Natural killer cell (primary cell): ENCODE results near the gene MICALL2. TPM values are rescaled to one million over a fixed set of nuclear protein-coding genes. Genes with fewer than 3 reads are reported as not detected.

ENCODE experiments used
- ATAC-seq, 3 donors: fragments of 150-1000 bp in 2 of 3; fragments of 200-7000 bp in 1 of 3; cut with Tn5 transposase; 1 replicate in 1 of 3; 2 replicates in 2 of 3; pipeline ENCODE4 v1.10.0; 2021; ENCODE audit warnings: mild to moderate bottlenecking in 2 of 3, moderate library complexity in 2 of 3
- DNase-seq, 2 donors: peaks; one replicate each; pipeline versions ENCODE4 v3.0.0 to v3.0.0-alpha.2; 2013 to 2021; ENCODE audit warnings: mixed read lengths in 1 of 2
- H3K27ac ChIP-seq: one replicate; pipeline ENCODE4 v1.5.1; 2013; ENCODE audit warnings: mild to moderate bottlenecking, low read length
- H3K27me3 ChIP-seq: one replicate; pipeline ENCODE4 v1.6.1; 2013; ENCODE audit warnings: low read length; ENCODE audit not compliant: control insufficient read depth, insufficient read depth
- H3K36me3 ChIP-seq: one replicate; pipeline ENCODE4 v1.6.1; 2013; ENCODE audit warnings: low read length; ENCODE audit not compliant: control insufficient read depth, insufficient read depth
- H3K4me1 ChIP-seq: one replicate; pipeline ENCODE4 v1.6.1; 2013; ENCODE audit warnings: low read length; ENCODE audit not compliant: control insufficient read depth, insufficient read depth
- H3K4me3 ChIP-seq: one replicate; pipeline ENCODE4 v1.5.1; 2013; ENCODE audit warnings: low read length
- H3K9me3 ChIP-seq: one replicate; pipeline ENCODE4 v1.6.1; 2013; ENCODE audit warnings: low read length; ENCODE audit not compliant: control insufficient read depth, insufficient read depth
- H3K27ac Mint-ChIP-seq, 2 donors: one replicate each; pipeline ENCODE4 v1.8.0; 2022; ENCODE audit warnings: mild to moderate bottlenecking in 2 of 2, mixed read lengths in 2 of 2, moderate library complexity in 1 of 2
- H3K27me3 Mint-ChIP-seq, 2 donors: one replicate each; pipeline ENCODE4 v1.8.0; 2022; ENCODE audit warnings: low read depth in 2 of 2, mixed read lengths in 2 of 2
- H3K36me3 Mint-ChIP-seq: one replicate; pipeline ENCODE4 v1.8.0; 2022; ENCODE audit warnings: mixed read lengths
- H3K4me1 Mint-ChIP-seq, 2 donors: one replicate each; pipeline ENCODE4 v1.8.0; 2022; ENCODE audit warnings: mixed read lengths in 2 of 2
- H3K4me3 Mint-ChIP-seq: one replicate; pipeline ENCODE4 v1.8.0; 2022; ENCODE audit warnings: mild to moderate bottlenecking, moderate library complexity, mixed read lengths
- H3K9me3 Mint-ChIP-seq, 2 donors: one replicate each; pipeline ENCODE4 v1.8.0; 2022; ENCODE audit warnings: mixed read lengths in 2 of 2
- WGBS: methylation state at CpG from one replicate; pipeline ENCODE4 v1.1.7; 2013; ENCODE audit warnings: missing lambda C conversion rate; ENCODE audit not compliant: insufficient coverage; 5-methylcytosine and 5-hydroxymethylcytosine counted together
- intact Hi-C: fragments of 100-400 bp; cut with micrococcal nuclease; formaldehyde crosslinking; loops from one replicate; pipeline ENCODE4 v1.14.2; 2022
- total RNA-seq, 4 donors: library from RNA; stranded (reverse); fragments of 120-200 nt in 1 of 4; gene quantifications; one replicate each; pipeline versions ENCODE4 v1.2.3 to v1.2.4, GENCODE V29; 2013 to 2022
- TF ChIP-seq, protein P1 (sequence below): fragments of 200-600 bp; IDR thresholded peaks from one replicate; pipeline ENCODE4 v1.8.0; 2022; ENCODE audit warnings: antibody characterized with exemption

Gene MICALL2
- total RNA-seq, 3 donors from 2014 or later (not counting 1 experiment from before 2014, with no cell fraction given), result 2.5 to 4.4 (median 2.8) TPM

DNA sequence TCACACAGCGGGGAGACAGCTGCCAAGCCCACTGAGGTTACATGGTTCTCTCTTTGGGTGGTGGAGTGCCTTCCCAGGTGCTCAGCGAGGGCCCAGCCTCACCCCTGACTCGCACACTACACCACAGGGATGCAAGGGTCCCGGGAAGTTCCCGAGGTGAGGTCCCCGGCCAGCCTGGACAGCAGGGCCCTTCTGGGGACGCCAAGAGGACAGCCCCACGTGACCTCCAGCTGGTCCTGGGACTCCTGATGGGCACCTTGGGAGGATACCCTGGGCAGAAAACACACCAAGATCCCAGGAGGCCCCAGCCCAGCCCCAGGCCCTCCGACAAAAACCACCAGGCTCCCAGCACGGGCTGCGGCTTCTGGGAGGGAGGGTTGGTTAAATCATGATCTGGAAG is 8.3 kb downstream of the MICALL2 start:
- ATAC-seq (no peak), DNase-seq (no peak)
- no peak overlapping the region for H3K4me3 ChIP-seq
- H3K4me1 ChIP-seq, result no peaks in the 10 kb centered on the region
- no peaks in the 10 kb centered on the region for H3K36me3 ChIP-seq
- TF ChIP-seq, protein P1, sequence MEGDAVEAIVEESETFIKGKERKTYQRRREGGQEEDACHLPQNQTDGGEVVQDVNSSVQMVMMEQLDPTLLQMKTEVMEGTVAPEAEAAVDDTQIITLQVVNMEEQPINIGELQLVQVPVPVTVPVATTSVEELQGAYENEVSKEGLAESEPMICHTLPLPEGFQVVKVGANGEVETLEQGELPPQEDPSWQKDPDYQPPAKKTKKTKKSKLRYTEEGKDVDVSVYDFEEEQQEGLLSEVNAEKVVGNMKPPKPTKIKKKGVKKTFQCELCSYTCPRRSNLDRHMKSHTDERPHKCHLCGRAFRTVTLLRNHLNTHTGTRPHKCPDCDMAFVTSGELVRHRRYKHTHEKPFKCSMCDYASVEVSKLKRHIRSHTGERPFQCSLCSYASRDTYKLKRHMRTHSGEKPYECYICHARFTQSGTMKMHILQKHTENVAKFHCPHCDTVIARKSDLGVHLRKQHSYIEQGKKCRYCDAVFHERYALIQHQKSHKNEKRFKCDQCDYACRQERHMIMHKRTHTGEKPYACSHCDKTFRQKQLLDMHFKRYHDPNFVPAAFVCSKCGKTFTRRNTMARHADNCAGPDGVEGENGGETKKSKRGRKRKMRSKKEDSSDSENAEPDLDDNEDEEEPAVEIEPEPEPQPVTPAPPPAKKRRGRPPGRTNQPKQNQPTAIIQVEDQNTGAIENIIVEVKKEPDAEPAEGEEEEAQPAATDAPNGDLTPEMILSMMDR, result no peak
- intact Hi-C loops, result no loop called here
- H3K27ac ChIP-seq, result no peak overlapping the region
- 91% methylated on average over 11 of the region's 11 CpGs for WGBS
- no peaks in the 10 kb centered on the region for H3K4me1 Mint-ChIP-seq
- no peaks in the 10 kb centered on the region for H3K9me3 ChIP-seq
- H3K27ac Mint-ChIP-seq, result no peak overlapping the region
- no peaks in the 10 kb centered on the region for H3K9me3 Mint-ChIP-seq
- H3K4me3 Mint-ChIP-seq, result no peak overlapping the region
- no peaks in the 10 kb centered on the region for H3K27me3 Mint-ChIP-seq
- H3K36me3 Mint-ChIP-seq, result no peaks in the 10 kb centered on the region
- no peaks in the 10 kb centered on the region for H3K27me3 ChIP-seq

DNA sequence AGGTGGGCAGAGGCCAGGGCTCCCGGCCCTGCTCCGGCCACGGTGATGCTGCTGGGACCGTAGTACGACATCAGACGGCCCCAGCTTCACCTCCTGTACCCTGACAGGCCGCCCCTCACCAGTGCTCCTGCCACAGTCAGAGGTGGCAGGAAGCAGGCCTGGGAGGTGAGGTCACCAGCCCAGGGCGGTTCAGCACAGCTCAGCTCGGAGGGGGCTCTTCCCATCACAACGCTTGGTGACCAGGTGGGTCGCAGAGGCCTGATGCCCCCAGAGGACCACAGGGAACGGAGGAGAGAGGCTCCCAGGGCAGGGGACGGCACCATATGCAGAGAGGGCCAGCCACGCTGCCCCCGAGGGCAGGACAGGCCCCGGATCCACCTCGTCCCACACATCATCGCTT is 8.8 kb downstream of the MICALL2 start:
- intact Hi-C loops, result no loop called here

DNA sequence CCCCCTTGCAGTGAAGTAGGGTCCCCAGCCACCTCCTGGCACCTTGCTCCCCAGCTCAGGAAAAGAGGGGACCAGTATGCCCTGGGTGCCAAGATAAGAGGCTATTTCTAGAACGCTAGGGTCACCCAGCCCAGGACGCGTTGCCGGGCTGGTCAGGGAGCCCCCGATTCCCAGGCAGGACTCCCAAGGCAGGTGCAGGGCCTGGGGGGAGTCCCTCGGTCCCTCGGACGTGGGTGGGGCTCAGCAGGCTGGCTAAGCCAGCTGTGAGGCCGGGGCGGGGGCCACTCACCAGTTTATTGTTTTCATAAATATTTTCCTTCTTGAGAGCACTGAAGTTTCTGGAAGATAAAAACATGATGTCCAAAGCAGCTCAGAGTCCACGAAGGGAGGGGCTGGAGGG is 9.3 kb downstream of the MICALL2 start:
- intact Hi-C loops, result no loop called here
- TF ChIP-seq, protein P1, result no peak
- Histone ChIP-seq H3K9me3 (no peaks in the 10 kb centered on the region), H3K4me3 (no peak overlapping the region), H3K27ac (no peak overlapping the region), H3K4me1 (no peaks in the 10 kb centered on the region), H3K27me3 (no peaks in the 10 kb centered on the region), H3K36me3 (no peaks in the 10 kb centered on the region)
- WGBS, result 91% methylated on average over 11 of the region's 11 CpGs
- no peaks in the 10 kb centered on the region for H3K9me3 Mint-ChIP-seq
- no peak overlapping the region for H3K27ac Mint-ChIP-seq
- no peaks in the 10 kb centered on the region for H3K4me1 Mint-ChIP-seq
- H3K27me3 Mint-ChIP-seq, result no peaks in the 10 kb centered on the region
- ATAC-seq (no peak), DNase-seq (no peak)
- H3K36me3 Mint-ChIP-seq, result no peaks in the 10 kb centered on the region
- H3K4me3 Mint-ChIP-seq, result no peak overlapping the region

More for the DNA sequence above, 8.8 kb downstream of the MICALL2 start:
- DNase-seq (no peak), ATAC-seq (no peak)
- H3K27ac ChIP-seq, result no peak overlapping the region
- Mint-ChIP-seq H3K27ac (no peak overlapping the region), H3K4me3 (no peak overlapping the region), H3K4me1 (no peaks in the 10 kb centered on the region), H3K27me3 (no peaks in the 10 kb centered on the region), H3K9me3 (no peaks in the 10 kb centered on the region), H3K36me3 (no peaks in the 10 kb centered on the region)
- H3K27me3 ChIP-seq, result no peaks in the 10 kb centered on the region
- no peak overlapping the region for H3K4me3 ChIP-seq
- H3K36me3 ChIP-seq, result no peaks in the 10 kb centered on the region
- 90% methylated on average over 18 of the region's 18 CpGs for WGBS
- no peaks in the 10 kb centered on the region for H3K9me3 ChIP-seq
- TF ChIP-seq, protein P1, result no peak
- H3K4me1 ChIP-seq, result no peaks in the 10 kb centered on the region

DNA sequence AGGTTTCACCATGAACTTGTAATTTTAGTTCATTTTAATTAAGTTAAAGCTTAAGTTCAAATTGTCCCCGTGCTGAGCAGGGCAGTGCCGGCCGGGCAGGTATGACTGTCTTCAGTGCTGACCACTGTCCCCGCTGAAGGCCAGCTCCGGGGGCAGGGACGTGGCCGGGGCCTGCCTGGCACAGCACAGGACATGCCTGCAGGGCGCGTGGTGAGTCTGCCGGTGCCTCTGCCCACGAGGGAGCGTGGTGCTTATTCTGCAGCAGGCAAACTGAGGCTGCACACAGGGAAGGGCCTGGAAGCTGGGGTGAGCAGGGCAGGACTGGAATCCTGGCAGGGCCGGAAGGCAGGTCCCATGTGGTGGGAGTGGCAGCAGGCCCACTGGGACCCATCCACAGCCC is 9.8 kb downstream of the MICALL2 start:
- ATAC-seq, result no peak
- Histone ChIP-seq H3K27me3 (no peaks in the 10 kb centered on the region), H3K4me3 (no peak overlapping the region), H3K9me3 (no peaks in the 10 kb centered on the region), H3K4me1 (no peaks in the 10 kb centered on the region), H3K36me3 (no peaks in the 10 kb centered on the region), H3K27ac (no peak overlapping the region)
- Mint-ChIP-seq H3K27ac (no peak overlapping the region), H3K27me3 (no peaks in the 10 kb centered on the region), H3K4me1 (no peaks in the 10 kb centered on the region), H3K36me3 (no peaks in the 10 kb centered on the region), H3K9me3 (no peaks in the 10 kb centered on the region), H3K4me3 (no peak overlapping the region)
- TF ChIP-seq, protein P1, result no peak
- no peak for DNase-seq
- intact Hi-C loops, result no loop called here
- WGBS, result 82% methylated on average over 13 of the region's 13 CpGs
